ENCODE measurements around the gene TCERG1L. TPM values are rescaled to one million over a fixed set of nuclear protein-coding genes. Genes with fewer than 3 reads are reported as not detected.

The TCERG1L gene
- total RNA-seq, 1 experiment from 2014 or later, result not detected

DNA sequence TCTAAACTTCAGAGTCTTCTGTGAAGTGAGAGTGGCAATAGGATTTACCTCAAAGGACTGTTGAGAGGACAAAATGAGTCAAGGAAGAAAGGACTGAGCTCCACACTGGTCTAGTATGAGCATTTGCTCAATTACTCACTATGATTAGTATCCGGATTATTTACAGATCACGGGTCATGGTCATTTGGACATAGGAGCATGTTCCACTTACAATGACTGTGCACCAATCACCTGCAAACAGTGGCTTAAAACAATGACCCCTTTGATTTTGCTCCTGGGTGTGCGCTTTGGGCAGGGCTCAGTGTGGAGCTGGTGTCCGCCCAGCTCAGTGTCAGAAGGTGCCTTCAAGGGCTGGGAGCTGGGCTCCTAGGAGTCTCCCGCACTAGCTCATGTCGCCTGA is 225.4 kb downstream of the TCERG1L start:
- H3K27me3 Mint-ChIP-seq (ENCODE audit: unreplicated experiment), result no peaks in the 10 kb centered on the region
- DNase-seq, result no peak
- BruUV-seq (replicated peaks), result no TSS peak
- no peaks in the 10 kb centered on the region for H3K36me3 Mint-ChIP-seq (ENCODE audit: insufficient read depth, unreplicated experiment)
- no peaks in the 10 kb centered on the region for H3K4me1 Mint-ChIP-seq (ENCODE audit: low read depth, unreplicated experiment)
- no peak overlapping the region for H3K4me3 Mint-ChIP-seq (ENCODE audit: low read depth, unreplicated experiment)
- no peak for TF ChIP-seq CTCF (IDR thresholded peaks at IDR 0.05; ENCODE audit: unreplicated experiment)
- intact Hi-C loops (cut with micrococcal nuclease; ENCODE audit: unreplicated experiment), result no loop called here
- H3K9me3 Mint-ChIP-seq (ENCODE audit: low read depth, unreplicated experiment), result peaks cover 3% of the 10 kb centered on the region
- H3K27ac Mint-ChIP-seq (ENCODE audit: unreplicated experiment), result no peak overlapping the region
- CTCF ChIA-PET, result no interaction called here

GRCh38 chr10:131085091-131085860 is 226.2 kb downstream of the TCERG1L start:
- H3K4me3 Mint-ChIP-seq (ENCODE audit: low read depth, unreplicated experiment), result no peak overlapping the region
- intact Hi-C loops (cut with micrococcal nuclease; ENCODE audit: unreplicated experiment), result no loop called here
- CTCF ChIA-PET, result no interaction called here
- no peaks in the 10 kb centered on the region for H3K4me1 Mint-ChIP-seq (ENCODE audit: low read depth, unreplicated experiment)
- no peaks in the 10 kb centered on the region for H3K27me3 Mint-ChIP-seq (ENCODE audit: unreplicated experiment)
- no peak for DNase-seq
- H3K27ac Mint-ChIP-seq (ENCODE audit: unreplicated experiment), result no peak overlapping the region
- H3K36me3 Mint-ChIP-seq (ENCODE audit: insufficient read depth, unreplicated experiment), result no peaks in the 10 kb centered on the region
- no peak for TF ChIP-seq CTCF (IDR thresholded peaks at IDR 0.05; ENCODE audit: unreplicated experiment)
- BruUV-seq (replicated peaks), result no TSS peak
- H3K9me3 Mint-ChIP-seq (ENCODE audit: low read depth, unreplicated experiment), result peaks cover 3% of the 10 kb centered on the region

DNA sequence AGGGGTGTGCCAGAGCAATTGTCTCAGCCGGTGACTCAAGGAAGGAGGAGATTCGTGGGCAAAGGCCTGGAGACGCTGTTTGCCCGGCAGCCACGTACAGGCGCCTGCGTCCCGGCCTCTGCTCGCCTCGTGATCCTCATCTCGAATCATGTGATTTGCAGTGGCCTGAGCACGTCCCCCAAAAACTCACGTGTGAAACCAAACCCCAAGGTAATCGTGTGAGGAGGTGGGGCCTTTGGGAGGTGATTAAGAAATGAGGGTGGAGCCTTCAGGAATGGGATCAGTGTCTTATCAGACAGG is 226.8 kb downstream of the TCERG1L start:
- no peaks in the 10 kb centered on the region for H3K27me3 Mint-ChIP-seq (ENCODE audit: unreplicated experiment)
- BruUV-seq (replicated peaks), result no TSS peak
- CTCF ChIA-PET, result no interaction called here
- no peak for TF ChIP-seq CTCF (IDR thresholded peaks at IDR 0.05; ENCODE audit: unreplicated experiment)
- no peaks in the 10 kb centered on the region for H3K36me3 Mint-ChIP-seq (ENCODE audit: insufficient read depth, unreplicated experiment)
- intact Hi-C loops (cut with micrococcal nuclease; ENCODE audit: unreplicated experiment), result no loop called here
- no peaks in the 10 kb centered on the region for H3K4me1 Mint-ChIP-seq (ENCODE audit: low read depth, unreplicated experiment)
- no peak overlapping the region for H3K4me3 Mint-ChIP-seq (ENCODE audit: low read depth, unreplicated experiment)
- peaks cover 6% of the 10 kb centered on the region for H3K9me3 Mint-ChIP-seq (ENCODE audit: low read depth, unreplicated experiment)
- no peak for DNase-seq
- no peak overlapping the region for H3K27ac Mint-ChIP-seq (ENCODE audit: unreplicated experiment)

GRCh38 chr10:131083915-131084790 is 227.4 kb downstream of the TCERG1L start:
- Mint-ChIP-seq H3K4me3 (ENCODE audit: low read depth, unreplicated experiment) (no peak overlapping the region), H3K4me1 (ENCODE audit: low read depth, unreplicated experiment) (no peaks in the 10 kb centered on the region), H3K36me3 (ENCODE audit: insufficient read depth, unreplicated experiment) (no peaks in the 10 kb centered on the region), H3K27me3 (ENCODE audit: unreplicated experiment) (no peaks in the 10 kb centered on the region), H3K9me3 (ENCODE audit: low read depth, unreplicated experiment) (peaks cover 6% of the 10 kb centered on the region), H3K27ac (ENCODE audit: unreplicated experiment) (no peak overlapping the region)
- TF ChIP-seq CTCF (IDR thresholded peaks at IDR 0.05; ENCODE audit: unreplicated experiment), result no peak
- DNase-seq, result no peak
- BruUV-seq (replicated peaks), result no TSS peak
- CTCF ChIA-PET, result no interaction called here
- intact Hi-C loops (cut with micrococcal nuclease; ENCODE audit: unreplicated experiment), result no loop called here

Measured in Calu3 (cell line).